ENCODE data around the gene KCNJ14.

KCNJ14 gene

DNA sequence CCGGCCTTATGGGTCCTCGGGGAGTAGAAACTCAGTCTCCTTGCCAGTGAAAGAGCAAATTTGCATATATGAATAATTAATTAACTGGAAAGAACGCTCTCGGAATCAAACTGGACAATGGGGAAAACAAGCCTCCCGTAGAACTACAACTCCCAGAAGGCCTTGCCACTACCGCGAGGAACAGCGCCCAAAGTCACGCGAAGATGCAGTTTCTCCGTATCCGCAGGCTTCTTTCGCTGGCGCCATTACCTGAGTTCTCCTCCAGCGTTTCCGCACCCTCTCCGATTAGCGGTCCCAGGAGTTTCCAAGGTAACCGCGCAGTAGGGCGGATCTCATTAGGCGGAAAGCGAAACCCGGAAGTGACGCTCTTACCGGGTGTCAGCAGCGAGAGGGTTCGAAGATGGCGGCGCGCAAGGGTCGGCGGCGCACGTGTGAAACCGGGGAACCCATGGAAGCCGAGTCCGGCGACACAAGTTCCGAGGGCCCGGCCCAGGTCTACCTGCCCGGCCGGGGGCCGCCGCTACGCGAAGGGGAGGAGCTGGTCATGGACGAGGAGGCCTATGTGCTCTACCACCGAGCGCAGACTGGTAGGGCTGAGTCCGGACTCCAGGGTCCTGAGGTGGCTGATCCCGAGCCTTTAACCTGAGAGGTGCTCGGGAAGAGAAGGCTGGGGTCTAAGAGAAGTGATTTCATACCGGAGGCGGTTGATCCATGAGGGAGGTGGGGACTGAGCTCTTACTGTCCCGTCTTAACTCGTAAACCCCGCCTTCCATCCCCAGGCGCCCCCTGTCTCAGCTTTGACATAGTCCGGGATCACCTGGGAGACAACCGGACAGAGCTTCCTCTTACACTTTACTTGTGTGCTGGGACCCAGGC, 9.5 kb upstream of the KCNJ14 start, which contains the start of gene GRWD1:
GRWD1 (plus strand) TSS at position 378 of the 876 bp plus-strand sequence; CDS start at position 401, 23 bp downstream.
- DNase-seq (ENCODE audit: low spot score) = peak; percentile 98

DNA sequence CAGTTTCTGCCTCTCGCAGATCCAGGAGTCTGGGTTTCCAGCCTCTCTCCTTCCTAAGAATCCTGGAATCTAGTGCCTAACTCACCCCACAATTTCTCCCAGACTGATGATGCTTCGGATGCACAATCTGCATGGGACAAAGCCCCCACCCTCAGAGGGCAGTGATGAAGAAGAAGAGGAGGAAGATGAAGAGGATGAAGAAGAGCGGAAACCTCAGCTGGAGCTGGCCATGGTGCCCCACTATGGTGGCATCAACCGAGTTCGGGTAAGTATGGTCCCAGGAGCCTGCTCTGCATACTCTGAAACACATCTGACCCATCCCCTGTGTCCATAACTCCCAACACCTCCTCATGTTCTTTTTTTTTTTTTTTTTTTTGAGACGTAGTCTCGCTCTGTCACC, 8.8 kb upstream of the KCNJ14 start:
- DNase-seq (ENCODE audit: low spot score) = no peak

DNA sequence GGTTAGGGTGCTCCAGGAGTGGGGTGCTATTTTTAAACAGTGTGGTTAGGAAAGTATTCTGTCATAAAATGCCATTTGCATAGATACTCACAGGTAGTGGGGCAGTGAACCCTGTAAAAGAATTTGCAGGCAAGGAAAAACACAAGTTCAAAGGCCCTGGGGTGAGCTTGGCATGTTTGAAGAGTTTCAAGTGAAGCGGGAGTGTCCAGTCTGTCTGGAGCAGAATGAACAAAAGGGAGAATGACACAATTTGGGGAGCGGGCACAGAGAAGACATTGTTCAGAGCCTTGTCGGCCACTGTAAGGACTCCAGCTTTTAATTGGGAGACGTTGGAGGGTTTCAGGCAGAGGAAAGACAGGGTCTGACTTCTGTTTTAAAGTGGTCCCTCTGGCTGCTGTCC, 6.8 kb upstream of the KCNJ14 start:
- DNase-seq (ENCODE audit: low spot score) = no peak

DNA sequence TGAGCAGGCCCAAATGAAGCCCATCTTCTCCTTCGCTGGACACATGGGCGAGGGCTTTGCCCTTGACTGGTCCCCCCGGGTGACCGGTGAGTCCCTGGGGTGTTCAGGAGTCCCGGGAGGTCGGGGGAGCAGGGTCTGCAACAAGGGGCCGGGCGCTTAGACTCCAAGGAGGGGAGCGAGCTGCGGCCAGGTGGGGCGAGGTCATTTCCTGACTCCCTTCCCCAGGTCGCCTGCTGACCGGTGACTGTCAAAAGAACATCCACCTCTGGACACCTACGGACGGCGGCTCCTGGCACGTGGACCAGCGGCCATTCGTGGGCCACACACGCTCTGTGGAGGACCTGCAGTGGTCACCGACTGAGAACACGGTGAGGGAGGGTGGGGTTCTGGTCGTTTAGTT, 4.9 kb upstream of the KCNJ14 start:
- no peak for DNase-seq (ENCODE audit: low spot score)

DNA sequence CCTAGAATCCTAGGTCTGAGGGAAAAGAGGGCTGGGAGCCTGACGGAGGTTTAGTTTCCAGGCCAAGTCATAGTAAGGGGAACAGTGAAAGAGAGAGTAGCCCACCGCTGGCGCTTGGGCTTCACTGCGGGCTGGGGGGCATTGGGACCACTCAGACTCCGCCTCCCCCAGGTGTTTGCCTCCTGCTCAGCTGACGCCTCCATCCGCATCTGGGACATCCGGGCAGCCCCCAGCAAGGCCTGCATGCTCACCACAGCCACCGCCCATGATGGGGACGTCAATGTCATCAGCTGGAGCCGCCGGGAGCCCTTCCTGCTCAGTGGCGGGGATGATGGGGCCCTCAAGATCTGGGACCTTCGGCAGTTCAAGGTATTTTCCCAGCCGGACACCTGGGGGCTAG, 4.5 kb upstream of the KCNJ14 start:
- DNase-seq (ENCODE audit: low spot score) = no peak

DNA sequence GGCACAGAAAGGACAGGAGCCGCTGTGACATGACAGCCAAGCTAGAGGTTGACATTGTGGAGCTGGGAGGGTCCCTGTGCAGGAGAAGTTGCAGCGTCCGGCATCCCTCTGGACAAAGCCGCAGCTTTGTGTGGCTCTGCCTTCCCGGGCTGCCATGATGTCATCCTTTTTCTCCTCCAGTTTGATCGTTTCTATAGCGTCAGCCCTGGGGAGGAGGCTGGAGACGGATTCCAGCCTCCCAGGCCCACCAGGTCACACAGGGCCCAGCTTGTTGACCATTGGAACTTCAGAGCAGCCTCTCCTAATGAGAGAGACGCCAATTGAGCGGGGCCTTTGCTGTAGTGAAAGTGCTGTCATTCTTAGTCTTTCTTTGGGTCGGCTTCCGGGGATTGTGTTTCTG, 3.8 kb upstream of the KCNJ14 start:
- no peak for DNase-seq (ENCODE audit: low spot score)

DNA sequence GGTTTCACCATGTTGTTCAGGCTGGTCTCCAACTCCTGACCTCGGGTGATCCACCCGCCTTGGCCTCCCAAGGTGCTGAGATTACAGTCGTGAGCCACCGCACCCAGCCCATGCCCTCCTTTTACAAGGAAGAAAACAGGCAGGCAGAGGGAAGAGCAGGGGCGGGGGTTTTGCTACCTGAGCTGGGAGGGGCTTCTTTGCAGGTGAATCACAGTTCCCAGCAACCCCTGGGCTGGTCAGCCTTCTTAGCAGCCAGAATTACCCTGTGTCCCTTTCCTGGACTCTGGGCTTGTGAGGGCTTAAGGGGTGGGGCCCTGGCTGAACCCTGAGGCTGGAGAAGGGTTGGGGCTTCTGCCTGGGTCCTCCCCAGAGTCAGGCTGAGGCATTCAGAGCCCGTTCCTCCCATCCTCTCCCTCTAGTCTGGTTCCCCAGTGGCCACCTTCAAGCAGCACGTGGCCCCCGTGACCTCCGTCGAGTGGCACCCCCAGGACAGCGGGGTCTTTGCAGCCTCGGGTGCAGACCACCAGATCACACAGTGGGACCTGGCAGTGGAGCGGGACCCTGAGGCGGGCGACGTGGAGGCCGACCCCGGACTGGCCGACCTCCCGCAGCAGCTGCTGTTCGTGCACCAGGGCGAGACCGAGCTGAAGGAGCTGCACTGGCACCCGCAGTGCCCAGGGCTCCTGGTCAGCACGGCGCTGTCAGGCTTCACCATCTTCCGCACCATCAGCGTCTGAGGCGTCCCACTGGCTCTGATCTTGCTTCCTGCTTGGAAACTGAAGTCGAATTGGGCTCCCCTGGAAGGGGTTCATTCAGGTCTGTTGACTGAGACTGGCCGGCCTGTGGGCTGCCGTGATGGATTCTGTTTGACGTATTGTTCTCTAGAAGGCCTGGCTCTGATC, 2.8 kb upstream of the KCNJ14 start:
- peak; percentile 50 for DNase-seq (ENCODE audit: low spot score)

DNA sequence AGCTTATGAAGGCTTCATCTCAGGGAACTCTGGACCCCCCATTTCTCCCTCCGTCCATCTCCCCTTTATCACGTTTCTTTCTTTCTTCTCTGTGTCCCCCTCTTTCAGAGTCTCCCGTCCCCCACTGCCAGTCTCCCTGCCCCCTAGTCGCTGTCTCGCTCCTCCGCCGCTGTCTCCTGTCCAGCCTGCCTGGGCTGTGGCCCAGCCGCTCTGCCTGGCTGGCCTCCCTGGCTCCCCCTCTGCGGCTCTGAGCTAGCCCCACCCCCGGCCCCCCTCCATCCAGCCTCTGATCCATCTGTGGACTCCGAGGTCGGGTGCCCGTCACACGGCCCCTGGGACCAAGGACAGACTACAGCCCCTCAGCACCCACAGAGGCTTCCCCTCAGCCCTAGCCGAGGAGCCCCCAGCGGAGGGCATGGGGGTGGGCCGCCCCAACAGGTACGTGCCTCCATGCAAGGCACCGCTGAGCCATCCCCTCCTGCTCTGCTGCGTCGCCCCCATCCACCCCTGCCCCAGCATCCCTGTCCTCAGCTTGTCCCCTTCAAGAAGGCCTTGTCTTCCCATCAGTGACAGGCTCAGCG, 1.1 kb upstream of the KCNJ14 start:
- no peak for DNase-seq (ENCODE audit: low spot score)

DNA sequence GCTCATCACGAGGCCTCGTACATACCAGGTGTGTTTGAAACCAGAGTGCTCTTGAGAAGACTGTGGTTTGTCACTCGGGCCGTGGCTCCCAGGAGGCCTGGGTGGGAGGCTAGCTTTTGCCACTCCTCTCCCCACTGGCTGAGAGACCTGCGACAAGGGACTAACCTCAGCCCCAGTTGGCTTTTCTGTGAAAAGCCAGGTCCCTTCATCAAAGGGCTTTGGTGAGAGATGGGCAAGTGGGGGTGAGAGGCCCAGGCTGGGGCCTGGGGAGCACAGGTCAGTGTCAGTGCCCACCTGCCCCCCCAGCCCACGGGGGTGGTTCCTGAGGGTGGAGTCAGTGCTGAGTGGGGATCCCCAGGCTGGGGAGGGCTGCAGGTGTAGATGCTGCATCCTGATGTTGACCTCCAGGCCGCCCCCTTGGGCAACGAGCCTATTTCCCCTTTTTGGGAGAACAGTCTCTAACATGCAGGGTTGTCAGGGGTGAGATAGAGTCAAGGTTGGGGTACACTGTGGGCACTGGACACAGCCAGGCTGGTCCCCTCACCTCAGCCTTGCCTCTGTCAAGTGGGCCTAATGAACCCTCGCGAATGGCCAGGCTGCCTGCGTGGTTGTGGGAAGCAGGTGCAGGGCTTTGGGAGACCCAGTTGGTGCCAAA, 661 bp downstream of the KCNJ14 start:
- no peak for DNase-seq (ENCODE audit: low spot score)

DNA sequence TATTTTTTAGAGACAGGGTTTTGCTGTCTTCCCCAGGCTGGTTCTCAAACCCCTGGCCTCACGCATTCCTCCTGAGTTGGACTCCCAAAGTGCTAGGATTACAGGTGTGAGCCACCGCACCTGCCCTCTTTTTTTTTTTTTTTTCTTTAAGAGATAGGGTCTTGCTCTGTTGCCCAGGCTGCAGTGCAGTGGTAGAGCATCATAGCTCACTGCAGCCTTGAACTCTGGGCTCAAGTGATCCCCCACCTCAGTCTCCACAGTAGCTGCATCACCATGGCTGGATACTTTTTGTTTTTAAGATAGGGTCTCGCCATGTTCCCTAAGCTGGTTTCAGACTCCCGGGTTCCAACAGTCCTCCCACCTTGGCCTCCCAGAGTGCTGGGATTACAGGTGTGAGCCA, 1.5 kb downstream of the KCNJ14 start:
- DNase-seq (ENCODE audit: low spot score) = no peak

DNA sequence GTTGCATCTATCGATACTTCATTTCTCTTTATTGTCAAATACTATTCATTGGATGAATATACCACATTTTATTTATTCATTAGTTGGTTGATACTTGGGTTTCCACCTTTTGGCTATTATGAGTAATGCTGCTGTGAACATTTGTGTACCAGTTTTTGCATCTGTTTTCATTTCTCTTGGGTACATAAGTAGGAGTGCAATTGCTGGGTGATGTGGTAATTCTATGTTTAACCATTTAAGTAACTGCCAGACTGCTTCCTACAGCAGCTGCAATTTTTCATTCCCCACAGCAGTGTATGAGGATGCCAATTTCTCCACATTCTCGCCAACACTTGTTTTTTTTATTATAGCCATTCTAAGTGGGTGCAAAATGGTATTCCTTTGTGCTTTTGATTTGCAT, 2.6 kb downstream of the KCNJ14 start:
- no peak for DNase-seq (ENCODE audit: low spot score)

DNA sequence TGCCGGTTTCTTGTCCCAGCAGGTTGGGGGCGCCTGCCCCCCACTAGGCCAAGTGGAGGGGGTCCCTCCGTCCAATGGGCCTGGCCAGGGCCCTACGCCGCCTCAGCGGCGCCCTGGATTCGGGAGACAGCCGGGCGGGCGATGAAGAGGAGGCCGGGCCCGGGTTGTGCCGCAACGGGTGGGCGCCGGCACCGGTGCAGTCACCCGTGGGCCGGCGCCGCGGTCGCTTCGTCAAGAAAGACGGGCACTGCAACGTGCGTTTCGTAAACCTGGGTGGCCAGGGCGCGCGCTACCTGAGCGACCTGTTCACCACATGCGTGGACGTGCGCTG, 6.2 kb downstream of the KCNJ14 start:
- DNase-seq (ENCODE audit: low spot score) = no peak

DNA sequence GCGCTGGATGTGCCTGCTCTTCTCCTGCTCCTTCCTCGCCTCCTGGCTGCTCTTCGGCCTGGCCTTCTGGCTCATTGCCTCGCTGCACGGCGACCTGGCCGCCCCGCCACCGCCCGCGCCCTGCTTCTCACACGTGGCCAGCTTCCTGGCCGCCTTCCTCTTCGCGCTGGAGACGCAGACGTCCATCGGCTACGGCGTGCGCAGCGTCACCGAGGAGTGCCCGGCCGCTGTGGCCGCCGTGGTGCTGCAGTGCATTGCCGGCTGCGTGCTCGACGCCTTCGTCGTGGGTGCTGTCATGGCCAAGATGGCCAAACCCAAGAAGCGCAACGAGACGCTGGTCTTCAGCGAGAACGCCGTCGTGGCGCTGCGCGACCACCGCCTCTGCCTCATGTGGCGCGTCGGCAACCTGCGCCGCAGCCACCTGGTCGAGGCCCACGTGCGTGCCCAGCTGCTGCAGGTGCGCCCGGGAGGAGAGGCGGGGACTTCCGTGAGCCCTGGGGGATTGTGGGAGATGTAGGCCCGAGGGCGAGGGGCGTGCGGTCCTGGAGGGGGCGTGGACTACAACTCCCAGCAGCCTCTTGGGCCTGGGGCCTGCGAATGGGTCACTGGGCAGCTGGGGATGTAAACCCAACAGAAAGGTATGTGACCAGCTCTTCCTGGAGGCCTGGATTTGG, 6.7 kb downstream of the KCNJ14 start:
- no peak for DNase-seq (ENCODE audit: low spot score)

DNA sequence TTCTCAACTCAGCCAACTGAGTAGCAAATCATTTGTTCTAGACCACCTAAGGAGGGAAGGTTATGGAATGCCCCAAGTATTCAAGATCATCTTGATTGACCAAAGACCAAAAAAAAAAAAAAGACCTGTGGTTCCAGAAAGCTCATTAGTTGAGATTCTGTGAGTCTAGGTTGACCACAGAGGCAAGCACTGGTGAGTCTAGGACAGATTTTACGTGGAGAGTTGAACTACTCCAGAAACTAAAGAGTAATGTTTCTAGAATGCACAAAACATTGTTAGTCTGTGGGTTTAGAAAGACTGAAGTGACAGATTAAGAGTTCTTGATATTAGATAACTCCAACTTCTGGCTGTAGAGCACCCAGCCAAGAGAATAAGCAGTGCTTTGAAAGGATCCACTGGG, 9.8 kb downstream of the KCNJ14 start:
- no peak for DNase-seq (ENCODE audit: low spot score)

DNA sequence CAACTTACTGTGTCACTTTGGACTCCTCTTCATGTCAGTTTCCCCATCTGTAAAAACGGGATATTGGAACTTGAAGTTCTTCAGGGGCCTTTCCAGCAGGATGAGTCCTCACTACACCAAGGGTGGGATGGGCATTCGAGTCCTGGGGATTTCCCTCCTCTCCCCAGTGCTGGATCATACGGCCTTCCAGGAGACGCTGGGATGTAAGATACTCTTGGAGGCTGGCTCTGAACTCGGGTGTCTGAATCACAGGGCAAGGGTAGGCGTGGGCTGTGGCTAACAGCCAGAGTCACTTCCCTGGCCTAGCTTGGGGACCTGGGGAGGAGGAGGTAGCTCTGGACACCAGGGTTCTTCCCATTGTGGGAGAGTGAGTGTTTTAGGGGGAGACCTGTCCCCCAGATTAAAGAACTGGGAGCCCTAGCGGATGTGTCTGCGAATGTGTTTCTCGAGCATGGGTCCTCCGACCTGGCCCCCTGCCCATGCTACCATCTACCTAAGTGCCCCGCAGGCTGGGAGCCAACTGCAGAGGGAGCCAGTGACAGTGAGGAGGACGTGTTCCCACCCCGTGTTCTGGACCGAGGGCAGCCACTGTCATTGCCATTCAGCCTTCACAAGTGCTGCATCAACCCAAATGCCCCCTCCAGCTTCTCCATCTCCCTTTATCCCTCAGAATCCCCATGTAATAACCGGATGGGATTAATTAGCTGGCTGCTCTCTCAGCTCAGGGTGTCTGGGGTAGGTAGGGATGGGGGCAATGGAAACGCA, 11.4 kb downstream of the KCNJ14 start:
- peak; percentile 76 for DNase-seq (ENCODE audit: low spot score)

DNA sequence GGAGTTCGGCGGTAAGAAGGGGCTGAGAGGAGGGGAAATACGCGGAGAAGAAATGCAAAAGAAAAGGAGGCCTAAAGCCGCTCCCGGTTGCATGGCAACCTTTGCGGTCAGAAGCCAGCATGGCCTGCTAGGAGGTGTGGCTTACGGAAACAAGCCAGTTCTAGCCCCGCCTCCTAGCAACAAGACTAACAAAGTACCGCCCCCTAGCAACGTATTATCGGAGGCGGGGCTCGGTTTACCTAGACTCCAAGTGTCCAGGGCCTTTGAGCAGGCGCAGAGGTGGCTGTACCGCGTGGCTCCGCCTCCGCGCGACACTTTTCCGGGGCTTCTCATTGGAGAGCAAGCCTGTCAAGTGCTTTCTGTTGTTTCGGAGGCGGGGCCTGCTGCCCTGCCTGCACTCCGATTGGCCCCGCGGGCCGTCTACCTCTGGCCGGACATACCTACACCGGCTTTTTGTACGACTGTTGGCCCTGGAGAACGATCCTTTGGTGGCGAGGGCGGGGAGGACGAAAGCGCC, 13.5 kb downstream of the KCNJ14 start:
- peak; percentile 100 for DNase-seq (ENCODE audit: low spot score)

DNA sequence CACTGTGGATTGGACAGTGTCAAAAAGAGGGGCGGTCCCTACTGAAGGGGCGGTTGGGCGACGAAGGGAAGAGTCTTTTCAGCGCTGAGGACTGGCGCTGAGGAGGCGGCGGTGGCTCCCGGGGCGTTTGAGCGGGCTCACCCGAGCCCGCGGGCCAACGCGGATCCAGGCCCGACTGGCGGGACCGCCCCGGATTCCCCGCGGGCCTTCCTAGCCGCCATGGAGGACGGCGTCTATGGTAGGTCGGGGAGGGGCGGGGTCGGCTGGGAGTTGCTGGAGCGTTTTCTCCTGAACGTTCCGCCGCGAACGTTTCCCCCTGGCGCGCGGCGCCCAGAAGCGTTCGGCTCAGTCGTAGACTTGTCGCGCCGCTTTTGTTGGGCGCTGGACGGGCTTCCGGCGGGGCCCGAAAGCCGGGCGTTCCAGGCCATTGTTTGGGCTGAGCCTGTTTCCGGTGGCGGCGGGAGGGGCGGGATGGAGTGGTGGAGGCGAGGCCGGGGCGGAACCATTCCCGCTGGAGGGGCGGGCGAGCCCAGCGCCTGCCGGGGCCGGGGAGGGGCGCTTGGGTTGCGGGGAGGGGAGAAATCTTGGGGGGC, 14.0 kb downstream of the KCNJ14 start, which contains the start of gene CYTH2:
CYTH2 (plus strand) TSS at position 81 of the 593 bp plus-strand sequence; CDS start at position 220, 139 bp downstream.
- DNase-seq (ENCODE audit: low spot score) = peak; percentile 84

DNA sequence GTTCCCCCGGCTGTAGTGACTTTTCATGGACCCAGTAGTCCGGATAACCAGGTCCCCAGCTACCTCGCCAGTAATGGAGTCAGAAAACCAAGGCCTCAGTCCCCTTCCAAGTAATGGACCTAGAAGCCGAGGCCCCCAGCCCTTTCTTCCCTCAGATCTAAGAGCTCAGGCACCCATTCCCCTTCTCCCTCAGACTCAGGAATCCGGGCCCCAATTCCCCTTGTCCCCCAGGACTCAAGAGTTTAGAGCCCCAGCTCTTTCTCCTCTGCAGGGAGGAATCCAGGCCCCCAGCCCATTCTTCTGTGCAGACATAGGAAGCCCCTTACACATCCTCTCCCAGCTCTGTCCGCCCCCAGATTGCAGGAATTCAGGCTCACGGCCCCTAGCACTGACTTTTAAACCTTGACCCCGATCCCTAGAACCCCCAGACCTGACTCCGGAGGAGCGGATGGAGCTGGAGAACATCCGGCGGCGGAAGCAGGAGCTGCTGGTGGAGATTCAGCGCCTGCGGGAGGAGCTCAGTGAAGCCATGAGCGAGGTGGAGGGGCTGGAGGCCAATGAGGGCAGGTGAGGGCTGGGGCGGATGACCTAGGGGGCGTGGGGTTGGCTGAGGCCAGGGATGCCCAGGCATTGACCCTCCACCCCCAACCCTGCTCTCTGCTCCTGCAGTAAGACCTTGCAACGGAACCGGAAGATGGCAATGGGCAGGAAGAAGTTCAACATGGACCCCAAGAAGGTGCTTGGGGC, 14.7 kb downstream of the KCNJ14 start:
- DNase-seq (ENCODE audit: low spot score) = no peak

DNA sequence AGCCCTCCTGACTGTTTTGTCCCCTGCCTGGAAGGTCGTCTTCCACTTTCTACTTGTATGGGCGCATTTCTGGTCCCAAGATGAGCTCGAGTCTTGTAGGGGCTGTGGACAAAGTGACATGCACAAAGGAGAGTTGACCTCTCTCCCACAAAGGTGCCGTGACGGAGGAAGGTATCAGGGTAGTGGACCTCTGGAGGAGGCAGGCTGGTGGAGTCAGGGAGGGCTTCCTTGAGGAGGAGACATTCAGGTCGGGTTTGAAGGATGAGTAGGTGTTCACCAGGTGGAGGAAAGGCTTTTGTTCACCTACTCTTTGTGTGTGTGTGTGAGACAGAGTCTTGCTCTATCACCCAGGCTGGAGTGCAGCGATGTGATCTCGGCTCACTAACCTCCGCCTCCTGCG, 15.5 kb downstream of the KCNJ14 start:
- DNase-seq (ENCODE audit: low spot score) = no peak

Measured in kidney tubule cell (primary cell).